BE2C (cell line): ENCODE data around the gene TACSTD2.
"Not testable (repeated sequence)": the region's sequence is repeated elsewhere in the genome, so short reads cannot be mapped to it uniquely, and the experiment has no call there.

ENCODE experiments used
- DNase-seq: peaks from one replicate; pipeline ENCODE4 v3.0.0-alpha.2; 2020
- H3K27me3 ChIP-seq: fragments of 250-450 bp; sonication (Bioruptor Pico); 2 replicates; pipeline ENCODE4 v1.5.1; 2020; ENCODE audit warnings: mild to moderate bottlenecking
- H3K36me3 ChIP-seq: fragments of 250-450 bp; sonication (Bioruptor Pico); 2 replicates; pipeline ENCODE4 v1.5.1; 2020; ENCODE audit warnings: mild to moderate bottlenecking
- H3K4me1 ChIP-seq: fragments of 250-450 bp; sonication (Bioruptor Pico); 2 replicates; pipeline ENCODE4 v1.5.1; 2020
- H3K4me3 ChIP-seq: 2 replicates; pipeline ENCODE4 v1.5.1; 2011; ENCODE audit warnings: low read depth, low read length
- H3K9me3 ChIP-seq: fragments of 250-450 bp; sonication (Bioruptor Pico); 2 replicates; pipeline ENCODE4 v1.5.1; 2020
- CTCF ChIP-seq: IDR thresholded peaks from 2 replicates; pipeline ENCODE4 v1.5.1; 2012; ENCODE audit warnings: mild to moderate bottlenecking, low read depth, low read length

TACSTD2 gene

GRCh38 chr1:58607391-58607790 is 30.3 kb upstream of the TACSTD2 start:
- Histone ChIP-seq H3K27me3 (no peaks in the 10 kb centered on the region), H3K4me3 (no peak overlapping the region), H3K36me3 (no peaks in the 10 kb centered on the region), H3K4me1 (no peaks in the 10 kb centered on the region), H3K9me3 (no peaks in the 10 kb centered on the region)
- no peak for TF ChIP-seq CTCF
- no peak for DNase-seq

DNA sequence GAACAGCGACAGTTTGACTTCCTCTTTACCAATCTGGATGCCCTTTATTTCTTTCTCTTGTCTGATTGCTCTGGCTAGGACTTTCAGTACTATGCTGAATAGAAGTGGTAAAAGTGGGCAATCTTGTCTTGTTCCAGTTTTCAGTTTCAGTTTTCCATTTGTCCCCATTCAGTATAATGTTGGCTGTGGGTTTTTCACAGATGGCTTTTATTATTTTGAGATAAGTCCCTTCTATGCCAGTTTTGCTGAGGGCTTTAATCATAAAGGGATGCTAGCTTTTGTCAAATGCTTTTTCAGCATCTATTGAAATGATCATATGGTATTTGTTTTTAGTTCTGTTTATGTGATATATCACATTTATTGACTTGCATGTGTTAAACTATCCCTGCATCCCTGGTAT is 24.9 kb upstream of the TACSTD2 start:
- not testable (repeated sequence) for H3K36me3 ChIP-seq, H3K4me1 ChIP-seq, H3K4me3 ChIP-seq, H3K27me3 ChIP-seq, DNase-seq, H3K9me3 ChIP-seq

- Histone ChIP-seq H3K4me1 (no peaks in the 10 kb centered on the region), H3K36me3 (no peaks in the 10 kb centered on the region), H3K4me3 (no peak overlapping the region), H3K27me3 (no peaks in the 10 kb centered on the region), H3K9me3 (no peaks in the 10 kb centered on the region)
- TF ChIP-seq CTCF, result no peak
- no peak for DNase-seq
These were observed 20.9 kb upstream of the TACSTD2 start for GRCh38 chr1:58597996-58598395.

- H3K36me3 ChIP-seq, result no peaks in the 10 kb centered on the region
- no peak for TF ChIP-seq CTCF
- no peak overlapping the region for H3K4me3 ChIP-seq
- no peaks in the 10 kb centered on the region for H3K9me3 ChIP-seq
- DNase-seq, result no peak
- H3K4me1 ChIP-seq, result no peaks in the 10 kb centered on the region
- H3K27me3 ChIP-seq, result no peaks in the 10 kb centered on the region
These were observed 20.0 kb upstream of the TACSTD2 start for GRCh38 chr1:58597076-58597475.

DNA sequence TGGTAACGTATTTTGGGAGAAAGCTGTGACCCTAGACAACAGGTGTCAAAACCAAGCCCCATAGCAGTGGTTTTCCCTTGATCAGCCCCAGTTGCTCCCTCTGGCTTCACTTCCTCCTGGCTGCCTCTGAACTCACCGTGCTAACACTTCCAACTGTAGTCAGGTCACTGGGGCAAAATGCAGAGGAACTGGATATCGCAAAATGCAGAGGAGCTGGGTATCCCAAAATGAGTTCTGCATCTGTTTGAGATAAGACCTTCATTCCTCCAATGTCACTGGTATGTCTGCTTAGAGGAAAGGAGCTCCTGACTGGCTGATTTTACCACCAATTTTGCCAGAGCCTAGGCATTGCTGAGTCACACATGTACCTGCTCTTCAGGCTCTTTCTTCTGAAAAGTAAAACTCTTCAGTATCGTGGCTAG is 19.6 kb upstream of the TACSTD2 start:
- no peak for TF ChIP-seq CTCF
- Histone ChIP-seq H3K4me3 (no peak overlapping the region), H3K9me3 (no peaks in the 10 kb centered on the region), H3K4me1 (no peaks in the 10 kb centered on the region), H3K27me3 (no peaks in the 10 kb centered on the region), H3K36me3 (no peaks in the 10 kb centered on the region)
- DNase-seq, result no peak

- H3K9me3 ChIP-seq, result no peaks in the 10 kb centered on the region
- H3K4me1 ChIP-seq, result no peaks in the 10 kb centered on the region
- H3K27me3 ChIP-seq, result no peaks in the 10 kb centered on the region
- no peak for DNase-seq
- no peaks in the 10 kb centered on the region for H3K36me3 ChIP-seq
- H3K4me3 ChIP-seq, result no peak overlapping the region
- no peak for TF ChIP-seq CTCF
These were observed 17.5 kb upstream of the TACSTD2 start for GRCh38 chr1:58594546-58594945.

DNA sequence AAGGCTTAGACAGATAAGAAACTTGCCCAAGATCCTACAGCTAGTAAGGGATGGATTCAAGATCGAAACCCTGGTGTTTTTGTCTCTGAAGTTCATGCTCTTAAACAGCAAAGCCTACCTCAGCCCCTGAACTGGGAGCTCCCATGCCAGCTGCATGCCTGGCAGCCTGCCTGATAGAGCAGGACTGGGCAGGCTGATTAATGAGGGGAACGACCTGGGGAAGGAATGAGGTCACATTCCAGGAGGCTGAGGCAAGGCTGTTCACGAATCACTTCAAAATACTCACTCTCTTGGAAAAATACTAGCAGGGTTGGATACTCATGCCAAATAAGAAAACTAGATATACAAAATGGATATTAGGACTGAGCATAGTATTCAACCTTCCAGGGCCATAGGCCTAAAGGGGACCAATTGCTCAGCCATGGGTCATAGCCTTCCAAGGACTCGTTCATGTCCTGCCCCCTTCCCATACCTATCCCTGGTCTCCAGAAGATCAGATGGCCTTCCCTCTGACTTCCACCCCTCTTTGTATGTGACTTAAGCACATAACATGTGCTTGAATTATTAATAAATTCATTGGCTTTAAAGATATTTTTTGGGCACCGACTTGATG is 15.6 kb upstream of the TACSTD2 start:
- H3K4me1 ChIP-seq, result no peaks in the 10 kb centered on the region
- no peaks in the 10 kb centered on the region for H3K36me3 ChIP-seq
- no peak for TF ChIP-seq CTCF
- no peak for DNase-seq
- no peaks in the 10 kb centered on the region for H3K9me3 ChIP-seq
- no peak overlapping the region for H3K4me3 ChIP-seq
- no peaks in the 10 kb centered on the region for H3K27me3 ChIP-seq
